ENCODE measurements around the gene DDC.

DDC gene

DNA sequence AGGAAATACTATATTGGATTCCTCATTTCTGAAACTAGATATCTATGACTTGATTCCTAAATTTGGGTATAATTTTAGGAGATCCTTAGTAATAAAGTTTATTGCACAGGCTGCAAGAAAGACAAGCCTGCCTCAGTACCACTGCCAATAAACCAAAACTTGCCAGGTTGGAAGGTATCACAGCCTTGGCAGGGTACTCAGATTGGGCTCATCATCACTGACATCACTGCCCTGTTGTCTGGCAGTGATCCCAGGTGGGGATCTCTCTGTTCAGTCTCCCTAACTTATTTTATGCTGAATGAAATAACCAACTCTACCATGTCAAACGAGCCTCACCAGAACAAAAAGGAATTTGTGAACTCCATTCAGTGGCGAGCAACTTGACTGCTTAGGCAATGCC, 133.9 kb downstream of the DDC start:
- H3K79me2 ChIP-seq (ENCODE audit: insufficient read depth, low read length): no peaks in the 10 kb centered on the region
- H3K4me1 ChIP-seq (ENCODE audit: insufficient read depth, low read length, poor library complexity, severe bottlenecking): no peaks in the 10 kb centered on the region
- H4K20me1 ChIP-seq (ENCODE audit: insufficient read depth, low read length, poor library complexity, severe bottlenecking): no peaks in the 10 kb centered on the region
- no peak overlapping the region for H2AFZ ChIP-seq (ENCODE audit: low read length)
- no peak overlapping the region for H3K4me2 ChIP-seq (ENCODE audit: low read depth, low read length, poor library complexity, severe bottlenecking)
- H3K27me3 ChIP-seq (ENCODE audit: insufficient read depth, low read length, poor library complexity, severe bottlenecking): no peaks in the 10 kb centered on the region
- H3K9ac ChIP-seq (ENCODE audit: low read depth, low read length, poor library complexity, severe bottlenecking): no peak overlapping the region
- H3K9me2 ChIP-seq (replicated peaks; ENCODE audit: low read depth, low read length): no peaks in the 10 kb centered on the region
- H3K36me3 ChIP-seq (ENCODE audit: insufficient read depth, low read length): no peaks in the 10 kb centered on the region
- no peak overlapping the region for H3K4me3 ChIP-seq (ENCODE audit: low read length, poor library complexity, severe bottlenecking)
- no peaks in the 10 kb centered on the region for H3K9me3 ChIP-seq (ENCODE audit: insufficient read depth, low read depth, low read length)
- no peaks in the 10 kb centered on the region for H3F3A ChIP-seq (ENCODE audit: low read depth)
- TF ChIP-seq EZH2phosphoT487 (IDR thresholded peaks at IDR 0.05; ENCODE audit: borderline replicate concordance): no peak
- TF ChIP-seq, protein P1, sequence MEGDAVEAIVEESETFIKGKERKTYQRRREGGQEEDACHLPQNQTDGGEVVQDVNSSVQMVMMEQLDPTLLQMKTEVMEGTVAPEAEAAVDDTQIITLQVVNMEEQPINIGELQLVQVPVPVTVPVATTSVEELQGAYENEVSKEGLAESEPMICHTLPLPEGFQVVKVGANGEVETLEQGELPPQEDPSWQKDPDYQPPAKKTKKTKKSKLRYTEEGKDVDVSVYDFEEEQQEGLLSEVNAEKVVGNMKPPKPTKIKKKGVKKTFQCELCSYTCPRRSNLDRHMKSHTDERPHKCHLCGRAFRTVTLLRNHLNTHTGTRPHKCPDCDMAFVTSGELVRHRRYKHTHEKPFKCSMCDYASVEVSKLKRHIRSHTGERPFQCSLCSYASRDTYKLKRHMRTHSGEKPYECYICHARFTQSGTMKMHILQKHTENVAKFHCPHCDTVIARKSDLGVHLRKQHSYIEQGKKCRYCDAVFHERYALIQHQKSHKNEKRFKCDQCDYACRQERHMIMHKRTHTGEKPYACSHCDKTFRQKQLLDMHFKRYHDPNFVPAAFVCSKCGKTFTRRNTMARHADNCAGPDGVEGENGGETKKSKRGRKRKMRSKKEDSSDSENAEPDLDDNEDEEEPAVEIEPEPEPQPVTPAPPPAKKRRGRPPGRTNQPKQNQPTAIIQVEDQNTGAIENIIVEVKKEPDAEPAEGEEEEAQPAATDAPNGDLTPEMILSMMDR (conservative IDR thresholded peaks at IDR 0.05; ENCODE audit: low read length): no peak

DNA sequence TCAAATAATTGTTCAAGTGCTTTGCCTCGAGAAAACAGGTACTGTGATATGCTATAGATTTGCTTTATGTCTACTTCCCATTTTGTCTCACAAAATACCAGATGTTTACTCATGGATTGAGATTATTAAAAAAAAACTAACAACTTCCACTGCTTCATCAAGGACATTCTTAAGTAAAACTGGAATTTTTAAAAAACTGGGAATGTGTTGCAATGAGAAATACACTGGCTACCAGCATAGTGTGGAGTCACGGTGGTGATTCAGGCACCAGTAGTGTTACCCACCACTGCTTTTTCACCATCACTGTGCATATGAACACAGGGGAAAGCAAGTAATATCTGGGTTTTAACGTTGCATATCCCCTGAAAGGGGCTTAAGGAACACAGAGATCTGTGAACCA, 136.3 kb downstream of the DDC start:
- Histone ChIP-seq H3K4me2 (ENCODE audit: low read depth, low read length, poor library complexity, severe bottlenecking) (no peak overlapping the region), H3K36me3 (ENCODE audit: insufficient read depth, low read length) (no peaks in the 10 kb centered on the region), H4K20me1 (ENCODE audit: insufficient read depth, low read length, poor library complexity, severe bottlenecking) (no peaks in the 10 kb centered on the region), H3K9me3 (ENCODE audit: insufficient read depth, low read depth, low read length) (no peaks in the 10 kb centered on the region), H3F3A (ENCODE audit: low read depth) (no peaks in the 10 kb centered on the region), H3K4me3 (ENCODE audit: low read length, poor library complexity, severe bottlenecking) (no peak overlapping the region), H3K4me1 (ENCODE audit: insufficient read depth, low read length, poor library complexity, severe bottlenecking) (no peaks in the 10 kb centered on the region), H3K9me2 (replicated peaks; ENCODE audit: low read depth, low read length) (no peaks in the 10 kb centered on the region), H3K9ac (ENCODE audit: low read depth, low read length, poor library complexity, severe bottlenecking) (no peak overlapping the region), H3K79me2 (ENCODE audit: insufficient read depth, low read length) (no peaks in the 10 kb centered on the region), H2AFZ (ENCODE audit: low read length) (no peak overlapping the region), H3K27me3 (ENCODE audit: insufficient read depth, low read length, poor library complexity, severe bottlenecking) (no peaks in the 10 kb centered on the region)
- TF ChIP-seq, protein P1 (conservative IDR thresholded peaks at IDR 0.05; ENCODE audit: low read length): no peak
- TF ChIP-seq EZH2phosphoT487 (IDR thresholded peaks at IDR 0.05; ENCODE audit: borderline replicate concordance): no peak

DNA sequence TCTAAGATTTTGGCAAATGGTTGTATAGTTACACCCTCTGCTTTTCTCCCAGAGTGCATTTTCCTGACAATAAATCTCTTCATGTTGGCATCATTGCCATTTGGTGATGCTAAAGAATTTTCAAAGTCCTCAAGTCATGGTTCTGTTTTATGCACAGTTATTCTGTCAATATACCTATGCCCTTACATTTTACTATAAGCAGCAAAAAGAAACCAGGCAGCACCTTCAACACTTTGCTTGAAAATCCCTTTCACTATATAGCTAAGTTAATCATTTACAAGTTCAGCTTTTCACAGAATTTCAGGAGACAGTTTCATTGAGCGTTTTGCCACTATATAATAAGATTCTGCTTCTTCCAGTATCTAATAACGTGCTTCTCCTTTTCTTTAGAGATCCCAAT, 137.7 kb downstream of the DDC start:
- Histone ChIP-seq H3K4me2 (ENCODE audit: low read depth, low read length, poor library complexity, severe bottlenecking) (no peak overlapping the region), H3K9me2 (replicated peaks; ENCODE audit: low read depth, low read length) (no peaks in the 10 kb centered on the region), H3K4me1 (ENCODE audit: insufficient read depth, low read length, poor library complexity, severe bottlenecking) (no peaks in the 10 kb centered on the region), H3F3A (ENCODE audit: low read depth) (no peaks in the 10 kb centered on the region), H3K4me3 (ENCODE audit: low read length, poor library complexity, severe bottlenecking) (no peak overlapping the region), H3K9me3 (ENCODE audit: insufficient read depth, low read depth, low read length) (no peaks in the 10 kb centered on the region), H3K36me3 (ENCODE audit: insufficient read depth, low read length) (no peaks in the 10 kb centered on the region), H3K27me3 (ENCODE audit: insufficient read depth, low read length, poor library complexity, severe bottlenecking) (no peaks in the 10 kb centered on the region), H4K20me1 (ENCODE audit: insufficient read depth, low read length, poor library complexity, severe bottlenecking) (no peaks in the 10 kb centered on the region), H2AFZ (ENCODE audit: low read length) (no peak overlapping the region), H3K9ac (ENCODE audit: low read depth, low read length, poor library complexity, severe bottlenecking) (no peak overlapping the region), H3K79me2 (ENCODE audit: insufficient read depth, low read length) (no peaks in the 10 kb centered on the region)
- TF ChIP-seq, protein P1 (conservative IDR thresholded peaks at IDR 0.05; ENCODE audit: low read length): no peak
- no peak for TF ChIP-seq EZH2phosphoT487 (IDR thresholded peaks at IDR 0.05; ENCODE audit: borderline replicate concordance)

All from Loucy (cell line).